NT2/D1 (cell line): ENCODE measurements around the gene AMPD3.

Source experiments
- YY1 ChIP-seq: IDR thresholded peaks from 2 replicates; pipeline ENCODE4 v1.6.1; 2011; ENCODE audit not compliant: insufficient read length, insufficient read depth
- ZNF274 ChIP-seq: IDR thresholded peaks from 2 replicates; pipeline ENCODE4 v1.6.1; 2011; ENCODE audit warnings: mild to moderate bottlenecking, low read depth, low read length

DNA sequence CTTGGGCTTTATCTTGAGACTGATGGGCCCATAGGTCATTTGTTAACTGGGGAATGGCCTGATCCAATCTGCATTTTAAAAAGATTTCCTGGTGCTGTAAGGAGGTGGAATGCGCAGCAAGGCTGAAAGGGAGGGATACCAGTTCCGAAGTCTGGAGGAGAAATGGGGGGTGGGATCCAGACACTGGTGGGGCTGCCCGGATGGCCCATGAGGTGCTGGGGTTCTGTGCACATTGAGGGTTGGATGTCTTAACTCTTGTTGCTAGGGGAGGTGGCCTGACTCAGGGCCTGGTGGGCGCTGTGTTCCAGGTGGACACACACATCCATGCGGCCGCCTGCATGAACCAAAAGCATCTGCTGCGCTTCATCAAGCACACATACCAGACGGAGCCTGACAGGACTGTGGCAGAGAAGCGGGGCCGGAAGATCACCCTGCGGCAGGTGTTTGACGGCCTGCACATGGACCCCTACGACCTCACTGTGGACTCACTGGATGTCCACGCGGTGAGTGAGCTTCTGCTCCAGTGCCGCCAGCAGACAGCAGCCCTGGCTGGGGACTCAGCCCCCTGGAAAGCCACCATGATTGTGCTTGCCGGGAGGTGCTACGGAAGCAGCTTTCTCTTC, 38.1 kb downstream of the AMPD3 start:
- TF ChIP-seq ZNF274 (no peak), YY1 (no peak)
